IMR-90 (cell line): ENCODE data around the gene PSMA7.

ENCODE experiments used
- BHLHE40 ChIP-seq: fragments of 150-350 bp; IDR thresholded peaks from 2 replicates; pipeline ENCODE4 v1.6.1; 2016; ENCODE audit warnings: mild to moderate bottlenecking, low read depth, low read length
- CTCF ChIP-seq: conservative IDR thresholded peaks from 2 replicates; pipeline ENCODE4 v1.5.1; 2012; ENCODE audit warnings: mild to moderate bottlenecking, low read depth, low read length, improper control_type of control experiment
- FOS ChIP-seq: fragments of 150-350 bp; IDR thresholded peaks from 2 replicates; pipeline ENCODE4 v1.6.1; 2016; ENCODE audit warnings: low read depth, low read length
- MAZ ChIP-seq: IDR thresholded peaks from 2 replicates; pipeline ENCODE4 v1.6.1; 2012; ENCODE audit warnings: low read depth, mild to moderate bottlenecking, low read length, improper control_type of control experiment, moderate library complexity, borderline replicate concordance
- MXI1 ChIP-seq: IDR thresholded peaks from 2 replicates; pipeline ENCODE4 v1.6.1; 2012; ENCODE audit warnings: low read depth, mild to moderate bottlenecking, low read length, moderate library complexity, borderline replicate concordance
- POLR2A ChIP-seq: IDR thresholded peaks from 2 replicates; pipeline ENCODE4 v1.6.1; 2012; ENCODE audit warnings: mild to moderate bottlenecking, low read depth, low read length
- RFX5 ChIP-seq: IDR thresholded peaks from 2 replicates; pipeline ENCODE4 v1.8.0; 2012; ENCODE audit warnings: low read depth, mild to moderate bottlenecking, low read length, moderate library complexity
- SMC3 ChIP-seq: fragments of 150-350 bp; IDR thresholded peaks from 2 replicates; pipeline ENCODE4 v1.6.1; 2016; ENCODE audit warnings: low read depth, mild to moderate bottlenecking, antibody characterized with exemption, low read length, moderate library complexity
- TF ChIP-seq, protein P1 (sequence below): fragments of 150-350 bp; IDR thresholded peaks from 2 replicates; pipeline ENCODE4 v1.6.1; 2017; ENCODE audit warnings: mild to moderate bottlenecking, antibody characterized with exemption, low read length, low read depth

DNA sequence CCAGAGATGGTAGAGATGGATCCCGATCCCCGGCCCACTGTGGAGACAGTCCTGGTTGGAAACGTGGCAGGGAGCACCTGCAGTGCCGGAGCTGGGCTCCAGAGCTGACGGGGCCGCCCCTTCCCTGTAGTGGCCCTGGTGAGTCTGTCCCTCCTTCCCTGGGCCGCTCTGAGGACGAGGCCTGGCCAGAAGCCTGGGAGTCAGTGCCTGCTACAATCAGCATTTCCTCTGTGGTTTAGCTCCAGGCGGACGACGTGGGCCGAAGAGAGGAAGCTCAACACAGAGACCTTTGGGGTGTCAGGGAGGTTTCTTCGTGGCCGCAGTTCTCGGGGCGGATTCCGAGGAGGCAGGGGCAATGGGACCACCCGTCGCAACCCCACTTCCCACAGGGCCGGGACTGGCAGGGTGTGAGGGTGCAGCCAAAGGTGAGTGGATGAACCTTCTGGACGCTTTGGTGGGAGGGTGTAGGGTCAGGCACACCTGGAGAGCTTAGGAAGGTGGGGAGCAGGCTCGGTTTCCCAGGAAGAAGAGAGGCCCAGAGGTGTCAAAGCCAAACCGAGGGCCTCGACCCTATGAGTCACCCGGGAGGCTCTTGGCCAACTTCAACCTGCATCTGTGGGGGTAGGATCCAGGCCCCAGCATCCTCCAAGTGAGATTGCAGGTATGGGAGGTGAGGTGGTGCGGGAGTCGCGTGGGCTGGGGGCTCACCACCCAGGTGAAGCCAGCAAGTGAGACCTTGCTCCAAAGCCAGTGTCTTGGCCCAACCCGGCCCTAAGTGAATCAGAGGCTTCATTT, 9.9 kb downstream of the PSMA7 start:
- TF ChIP-seq BHLHE40 (no peak), POLR2A (no peak), MXI1 (no peak), CTCF (no peak), FOS (no peak), SMC3 (no peak), RFX5 (no peak), MAZ (no peak)
- TF ChIP-seq, protein P1, sequence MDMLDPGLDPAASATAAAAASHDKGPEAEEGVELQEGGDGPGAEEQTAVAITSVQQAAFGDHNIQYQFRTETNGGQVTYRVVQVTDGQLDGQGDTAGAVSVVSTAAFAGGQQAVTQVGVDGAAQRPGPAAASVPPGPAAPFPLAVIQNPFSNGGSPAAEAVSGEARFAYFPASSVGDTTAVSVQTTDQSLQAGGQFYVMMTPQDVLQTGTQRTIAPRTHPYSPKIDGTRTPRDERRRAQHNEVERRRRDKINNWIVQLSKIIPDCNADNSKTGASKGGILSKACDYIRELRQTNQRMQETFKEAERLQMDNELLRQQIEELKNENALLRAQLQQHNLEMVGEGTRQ, result no peak
